Esophagus muscularis mucosa (tissue), 3 donors: ENCODE results near the gene METAP1D.
A peak's percentile ranks its signal among the peaks of the same experiment; 100 is the strongest.

Experiments
- POLR2A ChIP-seq: fragments of 450-650 bp; IDR thresholded peaks from one replicate; pipeline ENCODE4 v1.6.1; 2017; ENCODE audit warnings: antibody characterized with exemption, moderate library complexity, mild to moderate bottlenecking, low read depth
- POLR2AphosphoS5 ChIP-seq, 2 donors: sonication (generic); formaldehyde crosslinking; IDR thresholded peaks; one replicate each; pipeline ENCODE4 v1.6.1; 2017; ENCODE audit warnings: antibody characterized with exemption in 2 of 2
- TF ChIP-seq, protein P1 (sequence below), 3 experiments: fragments of 200-600 bp in 2 of 3; fragments of 450-650 bp in 1 of 3; sonication (generic) in 2 of 3; IDR thresholded peaks; one replicate each; pipeline ENCODE4 v1.5.1; 2017 to 2019; ENCODE audit warnings: antibody characterized with exemption in 3 of 3, mild to moderate bottlenecking in 2 of 3, moderate library complexity in 1 of 3

DNA sequence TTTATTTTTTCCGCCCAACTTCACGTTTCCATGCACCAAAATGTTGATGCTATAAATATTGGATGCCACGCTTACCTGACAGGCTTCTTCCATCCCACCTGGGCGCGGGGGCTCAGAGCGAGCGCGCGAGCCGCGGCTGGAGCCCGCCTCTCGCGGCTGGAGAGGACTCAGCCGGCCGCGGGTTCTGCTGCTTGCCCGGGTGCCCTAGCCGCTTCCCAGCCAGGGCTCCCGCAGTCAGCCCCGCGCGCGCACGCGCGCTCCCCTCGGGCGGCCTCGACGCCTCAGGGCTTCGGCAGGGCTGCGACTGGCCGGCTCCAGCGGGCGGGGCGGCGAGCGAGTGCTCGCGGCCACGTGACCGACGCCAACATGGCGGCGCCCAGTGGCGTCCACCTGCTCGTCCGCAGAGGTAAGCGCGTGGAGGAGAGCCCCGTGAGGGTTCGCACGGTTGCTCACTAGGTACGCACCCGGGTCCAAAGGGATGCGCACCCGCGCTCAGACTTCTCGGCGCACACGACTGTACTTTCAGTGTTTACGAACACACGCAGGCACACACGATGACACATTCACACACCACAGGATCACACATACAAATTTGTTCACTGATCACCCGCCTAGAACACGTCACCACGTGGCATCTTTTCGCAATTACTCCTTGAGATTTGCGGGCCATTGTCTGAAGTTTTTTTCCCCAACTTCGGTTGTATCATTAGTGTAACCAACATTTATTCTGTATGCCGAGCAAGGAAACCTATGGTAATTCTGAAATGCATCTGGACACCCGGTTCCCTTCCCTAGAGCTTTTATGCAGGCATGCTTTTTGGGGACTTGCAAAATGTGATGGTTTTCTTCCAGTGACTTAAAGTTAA lies at the start of gene METAP1D:
- TF ChIP-seq, protein P1, sequence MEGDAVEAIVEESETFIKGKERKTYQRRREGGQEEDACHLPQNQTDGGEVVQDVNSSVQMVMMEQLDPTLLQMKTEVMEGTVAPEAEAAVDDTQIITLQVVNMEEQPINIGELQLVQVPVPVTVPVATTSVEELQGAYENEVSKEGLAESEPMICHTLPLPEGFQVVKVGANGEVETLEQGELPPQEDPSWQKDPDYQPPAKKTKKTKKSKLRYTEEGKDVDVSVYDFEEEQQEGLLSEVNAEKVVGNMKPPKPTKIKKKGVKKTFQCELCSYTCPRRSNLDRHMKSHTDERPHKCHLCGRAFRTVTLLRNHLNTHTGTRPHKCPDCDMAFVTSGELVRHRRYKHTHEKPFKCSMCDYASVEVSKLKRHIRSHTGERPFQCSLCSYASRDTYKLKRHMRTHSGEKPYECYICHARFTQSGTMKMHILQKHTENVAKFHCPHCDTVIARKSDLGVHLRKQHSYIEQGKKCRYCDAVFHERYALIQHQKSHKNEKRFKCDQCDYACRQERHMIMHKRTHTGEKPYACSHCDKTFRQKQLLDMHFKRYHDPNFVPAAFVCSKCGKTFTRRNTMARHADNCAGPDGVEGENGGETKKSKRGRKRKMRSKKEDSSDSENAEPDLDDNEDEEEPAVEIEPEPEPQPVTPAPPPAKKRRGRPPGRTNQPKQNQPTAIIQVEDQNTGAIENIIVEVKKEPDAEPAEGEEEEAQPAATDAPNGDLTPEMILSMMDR (IDR thresholded peaks at IDR 0.05), result peak in 2 of 3 experiments; percentile 8 to 14
- TF ChIP-seq POLR2AphosphoS5 (IDR thresholded peaks at IDR 0.05), result peak; percentile 65 to 74
- no peak for TF ChIP-seq POLR2A
